SK-N-SH treated with all-trans-retinoic acid at 6 μM for 48 hours (cell line): ENCODE data around the gene MVK.
A peak's percentile ranks its signal among the peaks of the same experiment; 100 is the strongest.

ENCODE experiments used
- ATAC-seq: fragments of 200-7000 bp; cut with Tn5 transposase; 3 replicates; pipeline ENCODE4 v1.9.1; 2020; ENCODE audit warnings: mild to moderate bottlenecking, moderate library complexity
- ARNTL ChIP-seq: fragments of 450-650 bp; formaldehyde crosslinking; IDR thresholded peaks from 2 replicates; pipeline ENCODE4 v1.5.0; 2020; ENCODE audit warnings: low read depth, mild to moderate bottlenecking, moderate library complexity, borderline replicate concordance
- BACH2 ChIP-seq: fragments of 250-450 bp; sonication (Bioruptor Pico); IDR thresholded peaks from 2 replicates; pipeline ENCODE4 v1.9.0; 2021; ENCODE audit warnings: mild to moderate bottlenecking, borderline replicate concordance
- CSDC2 ChIP-seq: fragments of 250-450 bp; sonication (Bioruptor Pico); IDR thresholded peaks from 2 replicates; pipeline ENCODE4 v1.5.0; 2020; ENCODE audit warnings: mild to moderate bottlenecking, moderate library complexity
- ESRRG ChIP-seq: fragments of 250-450 bp; sonication (Bioruptor Pico); IDR thresholded peaks from 2 replicates; pipeline ENCODE4 v1.6.1; 2021; ENCODE audit warnings: mild to moderate bottlenecking
- GLIS3 ChIP-seq: fragments of 250-450 bp; sonication (Bioruptor Pico); IDR thresholded peaks from 2 replicates; pipeline ENCODE4 v1.5.0; 2020; ENCODE audit warnings: mild to moderate bottlenecking, moderate library complexity
- ISL1 ChIP-seq: fragments of 250-450 bp; sonication (Bioruptor Pico); IDR thresholded peaks from 2 replicates; pipeline ENCODE4 v2.1.2; 2022; ENCODE audit warnings: mild to moderate bottlenecking, moderate library complexity
- OSR1 ChIP-seq: fragments of 250-450 bp; sonication (Bioruptor Pico); IDR thresholded peaks from 2 replicates; pipeline ENCODE4 v1.8.0; 2022; ENCODE audit warnings: moderate library complexity, mild to moderate bottlenecking, inconsistent platforms
- PPARA ChIP-seq: fragments of 250-450 bp; sonication (Bioruptor Pico); IDR thresholded peaks from 2 replicates; pipeline ENCODE4 v1.5.0; 2020; ENCODE audit warnings: mild to moderate bottlenecking, borderline replicate concordance
- RARB ChIP-seq: fragments of 250-450 bp; sonication (Bioruptor Pico); IDR thresholded peaks from 2 replicates; pipeline ENCODE4 v1.8.0; 2021; ENCODE audit warnings: mild to moderate bottlenecking, moderate library complexity
- SNAI2 ChIP-seq: fragments of 250-450 bp; sonication (Bioruptor Pico); IDR thresholded peaks from 2 replicates; pipeline ENCODE4 v1.5.0; 2020; ENCODE audit warnings: mild to moderate bottlenecking, moderate library complexity
- TCF4 ChIP-seq: fragments of 250-450 bp; sonication (Bioruptor Pico); IDR thresholded peaks from 2 replicates; pipeline ENCODE4 v1.8.0; 2021; ENCODE audit warnings: mild to moderate bottlenecking, moderate library complexity, borderline replicate concordance
- TOX ChIP-seq: fragments of 250-450 bp; sonication (Bioruptor Pico); IDR thresholded peaks from 2 replicates; pipeline ENCODE4 v1.8.0; 2021; ENCODE audit warnings: mild to moderate bottlenecking, moderate library complexity, borderline replicate concordance
- ZC3H10 ChIP-seq: fragments of 250-450 bp; sonication (Bioruptor Pico); IDR thresholded peaks from 2 replicates; pipeline ENCODE4 v1.5.1; 2021; ENCODE audit warnings: mild to moderate bottlenecking, moderate library complexity
- ZFP3 ChIP-seq: fragments of 250-450 bp; sonication (Bioruptor Pico); IDR thresholded peaks from 2 replicates; pipeline ENCODE4 v1.5.0; 2020; ENCODE audit warnings: mild to moderate bottlenecking, moderate library complexity
- ZFP30 ChIP-seq: fragments of 450-650 bp; formaldehyde crosslinking; IDR thresholded peaks from 2 replicates; pipeline ENCODE4 v1.5.0; 2022; ENCODE audit warnings: mild to moderate bottlenecking, moderate library complexity
- ZNF565 ChIP-seq: fragments of 450-650 bp; formaldehyde crosslinking; conservative IDR thresholded peaks from 2 replicates; pipeline ENCODE4 v1.5.0; 2020; ENCODE audit warnings: low read depth, mild to moderate bottlenecking, moderate library complexity
- ZNF70 ChIP-seq: fragments of 450-650 bp; formaldehyde crosslinking; IDR thresholded peaks from 2 replicates; pipeline ENCODE4 v1.5.0; 2020; ENCODE audit warnings: mild to moderate bottlenecking, moderate library complexity
- ZNF8 ChIP-seq: fragments of 450-650 bp; formaldehyde crosslinking; IDR thresholded peaks from 2 replicates; pipeline ENCODE4 v1.5.0; 2020; ENCODE audit warnings: mild to moderate bottlenecking, moderate library complexity
- TF ChIP-seq, protein P1 (sequence below): fragments of 250-450 bp; sonication (Bioruptor Pico); IDR thresholded peaks from 2 replicates; pipeline ENCODE4 v1.8.0; 2021; ENCODE audit warnings: low read depth, mild to moderate bottlenecking, moderate library complexity, borderline replicate concordance
- TF ChIP-seq, protein P2 (sequence below): fragments of 250-450 bp; sonication (Bioruptor Pico); IDR thresholded peaks from 2 replicates; pipeline ENCODE4 v1.5.1; 2020; ENCODE audit warnings: low read depth, mild to moderate bottlenecking, moderate library complexity
- TF ChIP-seq, protein P3 (sequence below): fragments of 250-450 bp; sonication (Bioruptor Pico); IDR thresholded peaks from 2 replicates; pipeline ENCODE4 v1.5.0; 2020; ENCODE audit warnings: mild to moderate bottlenecking, moderate library complexity
- TF ChIP-seq, protein P4 (sequence below): fragments of 250-450 bp; sonication (Bioruptor Pico); IDR thresholded peaks from 2 replicates; pipeline ENCODE4 v1.5.1; 2021; ENCODE audit warnings: mild to moderate bottlenecking, moderate library complexity

The MVK gene

DNA sequence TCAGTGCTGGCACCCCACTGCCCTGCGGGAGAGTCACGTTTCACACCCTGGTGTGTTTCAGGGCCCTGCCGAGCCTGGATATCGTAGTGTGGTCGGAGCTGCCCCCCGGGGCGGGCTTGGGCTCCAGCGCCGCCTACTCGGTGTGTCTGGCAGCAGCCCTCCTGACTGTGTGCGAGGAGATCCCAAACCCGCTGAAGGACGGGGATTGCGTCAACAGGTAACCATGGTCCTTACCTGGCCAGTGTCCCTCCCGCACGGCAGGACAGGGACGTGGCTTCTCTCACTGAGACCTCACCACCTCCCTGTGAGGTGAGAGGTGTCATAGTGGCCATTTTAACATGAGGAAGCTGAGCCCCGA lies 7.7 kb downstream of the MVK start:
- no peak for ATAC-seq
- TF ChIP-seq ISL1 (CRISPR knock-in tag) (no peak), TOX (no peak), TCF4 (CRISPR knock-in tag) (no peak), CSDC2 (CRISPR knock-in tag) (no peak), ZNF565 (no peak)
- TF ChIP-seq, protein P1, sequence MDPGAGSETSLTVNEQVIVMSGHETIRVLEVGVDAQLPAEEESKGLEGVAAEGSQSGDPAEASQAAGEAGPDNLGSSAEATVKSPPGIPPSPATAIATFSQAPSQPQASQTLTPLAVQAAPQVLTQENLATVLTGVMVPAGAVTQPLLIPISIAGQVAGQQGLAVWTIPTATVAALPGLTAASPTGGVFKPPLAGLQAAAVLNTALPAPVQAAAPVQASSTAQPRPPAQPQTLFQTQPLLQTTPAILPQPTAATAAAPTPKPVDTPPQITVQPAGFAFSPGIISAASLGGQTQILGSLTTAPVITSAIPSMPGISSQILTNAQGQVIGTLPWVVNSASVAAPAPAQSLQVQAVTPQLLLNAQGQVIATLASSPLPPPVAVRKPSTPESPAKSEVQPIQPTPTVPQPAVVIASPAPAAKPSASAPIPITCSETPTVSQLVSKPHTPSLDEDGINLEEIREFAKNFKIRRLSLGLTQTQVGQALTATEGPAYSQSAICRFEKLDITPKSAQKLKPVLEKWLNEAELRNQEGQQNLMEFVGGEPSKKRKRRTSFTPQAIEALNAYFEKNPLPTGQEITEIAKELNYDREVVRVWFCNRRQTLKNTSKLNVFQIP (CRISPR knock-in tag), result no peak

DNA sequence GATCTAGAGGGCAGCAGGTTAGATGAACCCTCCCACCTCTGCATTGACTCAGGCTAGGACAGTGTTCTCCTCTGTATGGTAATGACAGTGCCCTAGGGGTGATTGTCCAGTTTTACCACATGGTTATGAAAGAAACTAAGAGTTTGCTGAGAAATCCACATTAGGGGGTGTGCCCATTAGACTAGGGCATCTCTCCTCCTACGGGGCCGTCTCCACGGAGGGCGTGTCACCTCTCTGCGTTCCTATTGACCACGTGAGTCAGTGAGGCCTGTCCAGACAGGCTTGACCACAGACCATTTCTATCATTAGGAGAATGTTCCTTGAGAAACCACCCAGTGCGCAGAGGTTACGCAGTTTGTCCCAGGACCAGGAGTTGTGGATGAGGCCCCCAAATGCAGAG lies 8.3 kb downstream of the MVK start:
- ATAC-seq, result no peak
- no peak for TF ChIP-seq ARNTL (CRISPR knock-in tag)
- no peak for TF ChIP-seq OSR1
- TF ChIP-seq ZC3H10 (CRISPR knock-in tag), result no peak
- TF ChIP-seq GLIS3 (CRISPR knock-in tag), result no peak
- TF ChIP-seq SNAI2 (CRISPR knock-in tag), result no peak
- no peak for TF ChIP-seq ZFP30 (CRISPR knock-in tag)
- TF ChIP-seq BACH2 (CRISPR knock-in tag), result no peak
- no peak for TF ChIP-seq TCF4 (CRISPR knock-in tag)
- TF ChIP-seq, protein P2, sequence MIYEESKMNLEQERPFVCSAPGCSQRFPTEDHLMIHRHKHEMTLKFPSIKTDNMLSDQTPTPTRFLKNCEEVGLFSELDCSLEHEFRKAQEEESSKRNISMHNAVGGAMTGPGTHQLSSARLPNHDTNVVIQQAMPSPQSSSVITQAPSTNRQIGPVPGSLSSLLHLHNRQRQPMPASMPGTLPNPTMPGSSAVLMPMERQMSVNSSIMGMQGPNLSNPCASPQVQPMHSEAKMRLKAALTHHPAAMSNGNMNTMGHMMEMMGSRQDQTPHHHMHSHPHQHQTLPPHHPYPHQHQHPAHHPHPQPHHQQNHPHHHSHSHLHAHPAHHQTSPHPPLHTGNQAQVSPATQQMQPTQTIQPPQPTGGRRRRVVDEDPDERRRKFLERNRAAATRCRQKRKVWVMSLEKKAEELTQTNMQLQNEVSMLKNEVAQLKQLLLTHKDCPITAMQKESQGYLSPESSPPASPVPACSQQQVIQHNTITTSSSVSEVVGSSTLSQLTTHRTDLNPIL (CRISPR knock-in tag), result no peak
- TF ChIP-seq ZNF70 (CRISPR knock-in tag), result no peak

DNA sequence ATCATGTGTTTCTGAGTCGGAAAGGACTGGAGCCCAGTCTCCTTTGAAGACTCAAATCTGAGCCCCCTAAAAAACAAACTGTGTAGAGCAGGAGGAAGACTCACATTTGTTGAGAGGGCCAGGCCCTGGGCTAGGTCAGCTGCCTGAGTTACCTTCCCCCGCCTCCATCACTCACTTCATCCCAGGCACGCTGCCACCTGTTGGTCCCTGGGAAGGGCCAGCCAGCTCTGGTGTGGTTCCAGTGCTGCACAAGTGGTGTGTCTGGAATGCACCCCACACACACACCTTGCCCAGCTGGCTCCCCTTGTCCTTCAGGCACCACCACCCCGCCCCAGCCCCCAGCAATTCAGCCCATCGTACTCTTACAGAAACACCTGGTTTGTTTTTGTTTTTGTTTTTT lies 9.0 kb downstream of the MVK start:
- peak; percentile 39; the same call in 1 of the 3 replicates for ATAC-seq
- TF ChIP-seq TCF4 (CRISPR knock-in tag), result no peak
- no peak for TF ChIP-seq OSR1
- TF ChIP-seq TOX, result no peak
- TF ChIP-seq SNAI2 (CRISPR knock-in tag), result no peak
- TF ChIP-seq, protein P1 (CRISPR knock-in tag), result no peak
- no peak for TF ChIP-seq ZNF565
- TF ChIP-seq ESRRG (CRISPR knock-in tag), result no peak
- no peak for TF ChIP-seq ZNF8 (CRISPR knock-in tag)
- no peak for TF ChIP-seq ZFP30 (CRISPR knock-in tag)
- TF ChIP-seq, protein P3, sequence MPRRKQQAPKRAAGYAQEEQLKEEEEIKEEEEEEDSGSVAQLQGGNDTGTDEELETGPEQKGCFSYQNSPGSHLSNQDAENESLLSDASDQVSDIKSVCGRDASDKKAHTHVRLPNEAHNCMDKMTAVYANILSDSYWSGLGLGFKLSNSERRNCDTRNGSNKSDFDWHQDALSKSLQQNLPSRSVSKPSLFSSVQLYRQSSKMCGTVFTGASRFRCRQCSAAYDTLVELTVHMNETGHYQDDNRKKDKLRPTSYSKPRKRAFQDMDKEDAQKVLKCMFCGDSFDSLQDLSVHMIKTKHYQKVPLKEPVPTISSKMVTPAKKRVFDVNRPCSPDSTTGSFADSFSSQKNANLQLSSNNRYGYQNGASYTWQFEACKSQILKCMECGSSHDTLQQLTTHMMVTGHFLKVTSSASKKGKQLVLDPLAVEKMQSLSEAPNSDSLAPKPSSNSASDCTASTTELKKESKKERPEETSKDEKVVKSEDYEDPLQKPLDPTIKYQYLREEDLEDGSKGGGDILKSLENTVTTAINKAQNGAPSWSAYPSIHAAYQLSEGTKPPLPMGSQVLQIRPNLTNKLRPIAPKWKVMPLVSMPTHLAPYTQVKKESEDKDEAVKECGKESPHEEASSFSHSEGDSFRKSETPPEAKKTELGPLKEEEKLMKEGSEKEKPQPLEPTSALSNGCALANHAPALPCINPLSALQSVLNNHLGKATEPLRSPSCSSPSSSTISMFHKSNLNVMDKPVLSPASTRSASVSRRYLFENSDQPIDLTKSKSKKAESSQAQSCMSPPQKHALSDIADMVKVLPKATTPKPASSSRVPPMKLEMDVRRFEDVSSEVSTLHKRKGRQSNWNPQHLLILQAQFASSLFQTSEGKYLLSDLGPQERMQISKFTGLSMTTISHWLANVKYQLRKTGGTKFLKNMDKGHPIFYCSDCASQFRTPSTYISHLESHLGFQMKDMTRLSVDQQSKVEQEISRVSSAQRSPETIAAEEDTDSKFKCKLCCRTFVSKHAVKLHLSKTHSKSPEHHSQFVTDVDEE, result no peak
- no peak for TF ChIP-seq RARB (CRISPR knock-in tag)
- TF ChIP-seq, protein P4, sequence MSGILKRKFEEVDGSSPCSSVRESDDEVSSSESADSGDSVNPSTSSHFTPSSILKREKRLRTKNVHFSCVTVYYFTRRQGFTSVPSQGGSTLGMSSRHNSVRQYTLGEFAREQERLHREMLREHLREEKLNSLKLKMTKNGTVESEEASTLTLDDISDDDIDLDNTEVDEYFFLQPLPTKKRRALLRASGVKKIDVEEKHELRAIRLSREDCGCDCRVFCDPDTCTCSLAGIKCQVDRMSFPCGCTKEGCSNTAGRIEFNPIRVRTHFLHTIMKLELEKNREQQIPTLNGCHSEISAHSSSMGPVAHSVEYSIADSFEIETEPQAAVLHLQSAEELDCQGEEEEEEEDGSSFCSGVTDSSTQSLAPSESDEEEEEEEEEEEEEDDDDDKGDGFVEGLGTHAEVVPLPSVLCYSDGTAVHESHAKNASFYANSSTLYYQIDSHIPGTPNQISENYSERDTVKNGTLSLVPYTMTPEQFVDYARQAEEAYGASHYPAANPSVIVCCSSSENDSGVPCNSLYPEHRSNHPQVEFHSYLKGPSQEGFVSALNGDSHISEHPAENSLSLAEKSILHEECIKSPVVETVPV (CRISPR knock-in tag), result no peak
- no peak for TF ChIP-seq BACH2 (CRISPR knock-in tag)
- no peak for TF ChIP-seq ZFP3 (CRISPR knock-in tag)
- TF ChIP-seq PPARA (CRISPR knock-in tag), result no peak
- no peak for TF ChIP-seq ZNF70 (CRISPR knock-in tag)
